Measurements from ENCODE around the gene HMX1. TPM values are rescaled to one million over a fixed set of nuclear protein-coding genes. Genes with fewer than 3 reads are reported as not detected.
A peak's percentile ranks its signal among the peaks of the same experiment; 100 is the strongest.

Gene HMX1
- total and polyA plus RNA-seq, 4 donors = not detected

DNA sequence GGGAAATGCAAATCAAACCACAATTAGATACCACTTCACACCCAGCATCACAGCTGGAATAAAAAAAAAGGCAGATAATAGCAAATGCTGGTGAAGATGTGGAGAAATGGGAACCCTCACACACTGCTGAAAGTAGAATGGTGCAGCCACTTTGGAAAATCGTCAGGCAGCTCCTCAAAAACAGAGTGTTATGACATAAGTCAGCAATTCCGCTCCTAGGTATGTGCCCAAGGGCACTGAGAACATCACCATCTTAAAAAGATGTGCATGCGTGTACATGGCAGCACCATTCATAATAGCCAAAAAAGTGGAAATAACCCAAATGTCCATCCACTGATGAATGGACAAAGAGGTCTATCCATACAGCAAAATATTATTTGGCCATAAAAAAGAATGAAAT lies 28.0 kb downstream of the HMX1 start:
- WGBS, 2 donors = 84 to 89% methylated on average over 3 of the region's 3 CpGs
- peaks cover 2% of the 10 kb centered on the region for H3K9me3 ChIP-seq (ENCODE audit: control insufficient read depth, low read length)
- DNase-seq (no peak), ATAC-seq (ENCODE audit: low FRiP score) (no peak)
- no peaks in the 10 kb centered on the region for H3K4me1 ChIP-seq (ENCODE audit: control insufficient read depth in 1 of 2, insufficient read depth in 2 of 2, low read length in 2 of 2)
- H3K27ac ChIP-seq (ENCODE audit: low read depth in 1 of 2, low read length in 2 of 2) = no peak overlapping the region
- H3K27me3 ChIP-seq (ENCODE audit: control insufficient read depth in 1 of 2, insufficient read depth in 2 of 2, low read length in 1 of 2) = no peaks in the 10 kb centered on the region
- no peak overlapping the region for H3K4me3 ChIP-seq (ENCODE audit: low read length in 2 of 2)
- H3K36me3 ChIP-seq (ENCODE audit: control insufficient read depth in 1 of 2, insufficient read depth in 2 of 2, low read length in 1 of 2) = no peaks in the 10 kb centered on the region
- intact Hi-C loops (cut with DNase I) = no loop called here

DNA sequence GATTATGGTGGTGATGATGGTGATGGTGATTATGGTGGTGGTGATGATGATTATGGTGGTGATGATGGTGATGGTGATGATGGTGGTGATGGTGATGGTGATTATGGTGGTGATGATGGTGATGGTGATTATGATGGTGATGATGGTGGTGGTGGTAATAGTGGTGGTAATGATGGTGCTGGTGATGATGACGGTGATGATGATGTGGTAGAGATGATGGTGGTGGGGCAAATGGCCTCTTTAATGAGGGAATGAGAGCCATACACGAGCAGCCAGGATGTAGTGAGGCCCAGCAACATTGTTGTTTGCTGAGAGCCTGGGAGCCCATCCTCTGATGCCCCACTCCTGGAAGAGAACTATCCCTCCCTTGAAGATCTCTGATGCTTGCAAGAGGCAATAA lies 29.0 kb downstream of the HMX1 start:
- 65 to 78% methylated on average over 2 of the region's 2 CpGs for WGBS, 2 donors
- ATAC-seq (ENCODE audit: low FRiP score) = no peak
- Histone ChIP-seq H3K36me3 (ENCODE audit: control insufficient read depth in 1 of 2, insufficient read depth in 2 of 2, low read length in 1 of 2) (no peaks in the 10 kb centered on the region), H3K27ac (ENCODE audit: low read depth in 1 of 2, low read length in 2 of 2) (no peak overlapping the region), H3K27me3 (ENCODE audit: control insufficient read depth in 1 of 2, insufficient read depth in 2 of 2, low read length in 1 of 2) (no peaks in the 10 kb centered on the region), H3K4me1 (ENCODE audit: control insufficient read depth in 1 of 2, insufficient read depth in 2 of 2, low read length in 2 of 2) (no peaks in the 10 kb centered on the region), H3K4me3 (ENCODE audit: low read length in 2 of 2) (no peak overlapping the region), H3K9me3 (ENCODE audit: control insufficient read depth, low read length) (peaks cover 2% of the 10 kb centered on the region)
- no peak for DNase-seq
- intact Hi-C loops (cut with DNase I) = no loop called here

- Histone ChIP-seq H3K27me3 (ENCODE audit: control insufficient read depth in 1 of 2, insufficient read depth in 2 of 2, low read length in 1 of 2) (no peaks in the 10 kb centered on the region), H3K4me1 (ENCODE audit: control insufficient read depth in 1 of 2, insufficient read depth in 2 of 2, low read length in 2 of 2) (no peaks in the 10 kb centered on the region), H3K27ac (ENCODE audit: low read depth in 1 of 2, low read length in 2 of 2) (no peak overlapping the region), H3K4me3 (ENCODE audit: low read length in 2 of 2) (no peak overlapping the region), H3K9me3 (ENCODE audit: control insufficient read depth, low read length) (peaks cover 2% of the 10 kb centered on the region), H3K36me3 (ENCODE audit: control insufficient read depth in 1 of 2, insufficient read depth in 2 of 2, low read length in 1 of 2) (no peaks in the 10 kb centered on the region)
- DNase-seq = peak in 1 of 2 donors; percentile 31
- WGBS, 2 donors = 93 to 95% methylated on average over 3 of the region's 3 CpGs
- ATAC-seq (ENCODE audit: low FRiP score) = no peak
- intact Hi-C loops (cut with DNase I) = no loop called here
Observed at GRCh38 chr4:8841678-8842268, 29.9 kb downstream of the HMX1 start.

GRCh38 chr4:8840816-8841455 lies 30.7 kb downstream of the HMX1 start:
- Histone ChIP-seq H3K27me3 (ENCODE audit: control insufficient read depth in 1 of 2, insufficient read depth in 2 of 2, low read length in 1 of 2) (no peaks in the 10 kb centered on the region), H3K36me3 (ENCODE audit: control insufficient read depth in 1 of 2, insufficient read depth in 2 of 2, low read length in 1 of 2) (no peaks in the 10 kb centered on the region), H3K9me3 (ENCODE audit: control insufficient read depth, low read length) (peaks cover 2% of the 10 kb centered on the region), H3K4me1 (ENCODE audit: control insufficient read depth in 1 of 2, insufficient read depth in 2 of 2, low read length in 2 of 2) (no peaks in the 10 kb centered on the region), H3K4me3 (ENCODE audit: low read length in 2 of 2) (no peak overlapping the region), H3K27ac (ENCODE audit: low read depth in 1 of 2, low read length in 2 of 2) (no peak overlapping the region)
- intact Hi-C loops (cut with DNase I) = no loop called here
- 82 to 87% methylated on average over 14 of the region's 14 CpGs for WGBS, 2 donors
- DNase-seq (peak in 1 of 2 donors; percentile 58), ATAC-seq (ENCODE audit: low FRiP score) (no peak)

DNA sequence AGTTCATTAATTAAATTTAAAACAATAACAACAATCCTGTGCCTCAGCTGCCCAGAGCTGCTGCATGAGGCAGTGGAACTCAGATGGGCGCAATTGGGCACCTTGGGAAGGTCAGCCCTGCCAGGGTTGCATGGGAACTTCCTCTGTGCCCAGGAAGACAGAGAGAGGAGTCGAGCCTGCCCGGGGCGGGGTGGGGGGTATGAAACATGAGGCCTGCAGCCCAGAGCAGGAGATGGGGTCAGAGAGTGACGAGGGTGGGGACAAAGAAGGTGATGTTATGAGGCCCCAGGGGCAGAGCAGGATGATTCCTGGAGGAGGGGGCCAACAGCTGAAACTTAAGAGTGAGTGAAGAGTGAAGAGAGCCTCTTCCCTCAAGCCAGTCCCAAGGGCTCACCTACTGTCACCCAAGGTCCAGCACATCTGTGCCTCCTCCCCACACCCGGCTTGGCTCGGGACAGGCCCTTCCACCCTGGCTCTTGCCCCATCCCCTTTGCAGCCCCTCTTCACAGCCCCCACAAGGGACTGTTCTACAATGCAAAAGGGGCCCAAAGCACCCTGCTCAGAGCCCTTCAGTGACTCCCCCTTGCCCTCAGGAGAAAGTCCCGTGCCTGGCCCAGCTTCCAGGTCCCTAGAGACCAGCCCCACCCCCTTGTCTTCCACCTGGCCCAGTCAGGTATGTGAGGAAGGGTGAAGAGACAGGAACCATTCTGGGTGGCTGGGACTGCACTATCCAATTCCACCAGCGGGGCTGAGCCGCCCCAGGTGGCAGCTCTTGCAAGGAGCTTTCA lies 31.4 kb downstream of the HMX1 start:
- WGBS, 2 donors = 66% methylated on average over 10 of the region's 10 CpGs
- Histone ChIP-seq H3K27me3 (ENCODE audit: control insufficient read depth in 1 of 2, insufficient read depth in 2 of 2, low read length in 1 of 2) (no peaks in the 10 kb centered on the region), H3K4me1 (ENCODE audit: control insufficient read depth in 1 of 2, insufficient read depth in 2 of 2, low read length in 2 of 2) (no peaks in the 10 kb centered on the region), H3K27ac (ENCODE audit: low read depth in 1 of 2, low read length in 2 of 2) (no peak overlapping the region), H3K4me3 (ENCODE audit: low read length in 2 of 2) (no peak overlapping the region), H3K36me3 (ENCODE audit: control insufficient read depth in 1 of 2, insufficient read depth in 2 of 2, low read length in 1 of 2) (no peaks in the 10 kb centered on the region), H3K9me3 (ENCODE audit: control insufficient read depth, low read length) (peaks cover 2% of the 10 kb centered on the region)
- intact Hi-C loops (cut with DNase I) = no loop called here
- DNase-seq = peak in 1 of 2 donors; percentile 59
- no peak for ATAC-seq (ENCODE audit: low FRiP score)

DNA sequence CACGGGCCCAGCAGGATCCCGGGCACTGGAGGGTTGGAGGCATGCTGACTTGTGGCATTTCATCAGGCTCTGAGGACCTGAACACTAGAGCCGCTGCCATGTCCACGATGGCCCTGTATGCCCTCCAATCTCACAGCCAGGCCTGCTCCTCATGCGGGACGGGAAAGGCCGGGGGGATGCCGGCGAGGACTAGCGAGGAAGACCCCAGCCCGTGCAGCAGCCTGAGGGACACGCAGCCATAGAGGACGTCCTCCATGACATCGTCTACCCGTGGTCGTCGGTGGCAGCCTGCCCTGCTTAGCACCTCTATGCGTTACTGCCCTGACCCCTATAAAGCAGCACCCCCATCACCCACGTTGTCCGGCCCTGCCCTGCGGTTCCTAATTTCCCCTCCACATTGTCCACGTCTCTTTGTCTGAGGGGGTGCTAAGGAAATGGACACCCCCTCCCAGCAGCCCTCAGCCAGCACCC lies 32.6 kb downstream of the HMX1 start:
- Histone ChIP-seq H3K27me3 (ENCODE audit: control insufficient read depth in 1 of 2, insufficient read depth in 2 of 2, low read length in 1 of 2) (no peaks in the 10 kb centered on the region), H3K4me1 (ENCODE audit: control insufficient read depth in 1 of 2, insufficient read depth in 2 of 2, low read length in 2 of 2) (no peaks in the 10 kb centered on the region), H3K4me3 (ENCODE audit: low read length in 2 of 2) (no peak overlapping the region), H3K36me3 (ENCODE audit: control insufficient read depth in 1 of 2, insufficient read depth in 2 of 2, low read length in 1 of 2) (no peaks in the 10 kb centered on the region), H3K9me3 (ENCODE audit: control insufficient read depth, low read length) (peaks cover 2% of the 10 kb centered on the region), H3K27ac (ENCODE audit: low read depth in 1 of 2, low read length in 2 of 2) (no peak overlapping the region)
- WGBS, 2 donors = 80 to 83% methylated on average over 22 of the region's 22 CpGs
- DNase-seq (peak in 1 of 2 donors; percentile 70), ATAC-seq (ENCODE audit: low FRiP score) (no peak)
- intact Hi-C loops (cut with DNase I) = no loop called here

GRCh38 chr4:8838296-8838960 lies 33.2 kb downstream of the HMX1 start:
- no peaks in the 10 kb centered on the region for H3K4me1 ChIP-seq (ENCODE audit: control insufficient read depth in 1 of 2, insufficient read depth in 2 of 2, low read length in 2 of 2)
- ATAC-seq (ENCODE audit: low FRiP score) (no peak), DNase-seq (no peak)
- 78% methylated on average over 12 of the region's 12 CpGs for WGBS, 2 donors
- intact Hi-C loops (cut with DNase I) = no loop called here
- H3K4me3 ChIP-seq (ENCODE audit: low read length in 2 of 2) = no peak overlapping the region
- no peaks in the 10 kb centered on the region for H3K36me3 ChIP-seq (ENCODE audit: control insufficient read depth in 1 of 2, insufficient read depth in 2 of 2, low read length in 1 of 2)
- peaks cover 2% of the 10 kb centered on the region for H3K9me3 ChIP-seq (ENCODE audit: control insufficient read depth, low read length)
- H3K27me3 ChIP-seq (ENCODE audit: control insufficient read depth in 1 of 2, insufficient read depth in 2 of 2, low read length in 1 of 2) = no peaks in the 10 kb centered on the region
- no peak overlapping the region for H3K27ac ChIP-seq (ENCODE audit: low read depth in 1 of 2, low read length in 2 of 2)

GRCh38 chr4:8837181-8837841 lies 34.3 kb downstream of the HMX1 start:
- peak in 1 of 2 donors; percentile 46 for DNase-seq
- Histone ChIP-seq H3K4me3 (ENCODE audit: low read length in 2 of 2) (no peak overlapping the region), H3K27me3 (ENCODE audit: control insufficient read depth in 1 of 2, insufficient read depth in 2 of 2, low read length in 1 of 2) (no peaks in the 10 kb centered on the region), H3K36me3 (ENCODE audit: control insufficient read depth in 1 of 2, insufficient read depth in 2 of 2, low read length in 1 of 2) (no peaks in the 10 kb centered on the region), H3K9me3 (ENCODE audit: control insufficient read depth, low read length) (peaks cover 2% of the 10 kb centered on the region), H3K4me1 (ENCODE audit: control insufficient read depth in 1 of 2, insufficient read depth in 2 of 2, low read length in 2 of 2) (no peaks in the 10 kb centered on the region), H3K27ac (ENCODE audit: low read depth in 1 of 2, low read length in 2 of 2) (no peak overlapping the region)
- WGBS, 2 donors = 56 to 62% methylated on average over 18 to 19 of the region's 19 CpGs
- intact Hi-C loops (cut with DNase I) = no loop called here
- no peak for ATAC-seq (ENCODE audit: low FRiP score)

Data from aorta (tissue), 5 donors.